Fibroblast of mammary gland (primary cell): ENCODE measurements around the gene ARSI.

Experiments
- DNase-seq: peaks from one replicate; pipeline ENCODE4 v3.0.0-alpha.2; 2010; ENCODE audit warnings: low read depth
- H3K4me3 ChIP-seq: 2 replicates; pipeline ENCODE4 v1.5.1; 2011; ENCODE audit warnings: low read depth, mild to moderate bottlenecking, low read length, moderate library complexity; ENCODE audit not compliant: control insufficient read depth
- TF ChIP-seq, protein P1 (sequence below): conservative IDR thresholded peaks from 2 replicates; pipeline ENCODE4 v1.5.1; 2011; ENCODE audit warnings: low read depth, low read length, inconsistent platforms; ENCODE audit not compliant: control insufficient read depth, insufficient read depth

ARSI gene

DNA sequence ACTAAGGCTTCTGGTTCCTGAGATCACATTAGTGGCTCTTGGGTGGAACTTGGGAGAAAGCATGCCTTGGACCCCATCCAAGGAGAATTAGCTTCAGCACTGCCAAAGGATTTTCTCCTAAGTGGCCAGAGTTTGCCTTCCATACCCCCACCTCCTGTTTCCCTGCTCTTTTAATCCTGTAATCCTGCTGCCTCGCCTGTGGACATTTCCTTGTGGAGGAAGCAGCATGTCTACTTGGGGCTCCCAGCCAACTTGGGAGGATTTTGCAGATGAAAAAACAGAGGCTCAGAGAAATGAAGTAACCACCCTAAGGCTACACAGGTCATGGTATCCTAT is 1.6 kb downstream of the ARSI start:
- no peak overlapping the region for H3K4me3 ChIP-seq
- TF ChIP-seq, protein P1, sequence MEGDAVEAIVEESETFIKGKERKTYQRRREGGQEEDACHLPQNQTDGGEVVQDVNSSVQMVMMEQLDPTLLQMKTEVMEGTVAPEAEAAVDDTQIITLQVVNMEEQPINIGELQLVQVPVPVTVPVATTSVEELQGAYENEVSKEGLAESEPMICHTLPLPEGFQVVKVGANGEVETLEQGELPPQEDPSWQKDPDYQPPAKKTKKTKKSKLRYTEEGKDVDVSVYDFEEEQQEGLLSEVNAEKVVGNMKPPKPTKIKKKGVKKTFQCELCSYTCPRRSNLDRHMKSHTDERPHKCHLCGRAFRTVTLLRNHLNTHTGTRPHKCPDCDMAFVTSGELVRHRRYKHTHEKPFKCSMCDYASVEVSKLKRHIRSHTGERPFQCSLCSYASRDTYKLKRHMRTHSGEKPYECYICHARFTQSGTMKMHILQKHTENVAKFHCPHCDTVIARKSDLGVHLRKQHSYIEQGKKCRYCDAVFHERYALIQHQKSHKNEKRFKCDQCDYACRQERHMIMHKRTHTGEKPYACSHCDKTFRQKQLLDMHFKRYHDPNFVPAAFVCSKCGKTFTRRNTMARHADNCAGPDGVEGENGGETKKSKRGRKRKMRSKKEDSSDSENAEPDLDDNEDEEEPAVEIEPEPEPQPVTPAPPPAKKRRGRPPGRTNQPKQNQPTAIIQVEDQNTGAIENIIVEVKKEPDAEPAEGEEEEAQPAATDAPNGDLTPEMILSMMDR = no peak
- DNase-seq = peak; percentile 42

DNA sequence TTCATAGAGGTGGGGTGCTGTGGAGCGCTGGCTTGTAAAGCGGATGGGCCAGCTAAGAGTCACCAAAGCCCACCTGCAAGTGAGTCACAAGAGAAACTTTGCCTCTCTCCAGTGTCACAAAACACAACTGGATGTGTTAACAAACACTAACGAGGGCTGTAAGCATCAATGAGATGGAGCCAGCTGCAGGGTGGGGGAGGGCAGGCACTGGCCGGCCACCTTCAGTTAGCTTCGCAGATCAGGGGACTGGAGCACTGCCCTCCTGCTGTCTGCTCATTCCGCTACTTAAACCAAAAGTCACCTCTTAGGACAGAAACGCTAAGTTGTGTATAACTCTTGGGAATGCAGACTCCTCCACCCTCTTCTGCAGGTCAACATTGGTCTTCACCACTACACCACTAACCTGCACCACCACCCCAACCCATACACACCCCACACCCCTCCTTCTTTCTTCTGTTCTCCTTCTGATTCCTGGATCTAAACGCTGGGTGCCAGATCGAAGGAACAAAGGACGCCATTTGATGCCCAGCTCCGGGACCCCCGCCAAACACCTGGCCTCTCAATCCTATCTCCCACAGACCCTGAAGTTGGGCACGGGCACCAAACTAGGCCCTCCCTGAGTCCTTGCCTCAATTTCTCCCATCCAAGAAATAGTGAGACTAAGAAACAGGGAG is 2.1 kb downstream of the ARSI start:
- no peak for DNase-seq
- no peak overlapping the region for H3K4me3 ChIP-seq
- TF ChIP-seq, protein P1 = no peak

DNA sequence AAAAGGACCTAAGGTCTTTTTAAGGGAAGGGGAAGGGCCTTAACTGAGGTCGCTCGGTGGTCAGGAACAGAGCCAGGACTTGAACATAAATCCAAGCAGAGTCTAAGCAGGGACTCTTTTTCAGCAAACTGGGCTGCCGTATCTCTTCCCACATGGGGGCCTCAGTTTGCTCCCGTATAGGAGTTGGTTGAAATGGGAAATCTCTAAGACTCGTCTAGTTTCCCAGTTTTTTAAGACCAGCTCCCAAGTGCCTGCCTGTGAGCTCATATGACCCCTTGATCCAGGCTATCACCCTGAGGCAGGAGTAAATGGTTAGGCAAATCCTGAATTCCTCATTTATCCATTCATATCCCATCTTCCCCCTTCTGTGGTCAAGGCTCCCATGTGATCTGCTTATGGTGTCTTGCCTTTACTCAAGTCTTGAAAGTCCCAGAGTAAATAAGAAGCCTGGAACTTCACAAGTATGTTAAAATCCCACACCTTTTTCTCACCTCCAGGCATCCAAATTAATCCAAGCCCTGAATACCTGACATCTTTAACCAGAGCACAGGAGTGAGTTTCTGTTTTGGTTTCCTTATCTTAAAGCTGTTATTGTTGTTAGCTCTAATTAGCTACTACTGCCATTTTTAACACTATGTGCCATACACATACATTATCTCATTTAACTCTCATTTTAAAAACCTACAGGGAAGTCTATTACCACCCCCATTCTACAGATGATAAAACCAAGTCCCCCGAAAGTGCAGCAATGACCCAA is 3.0 kb downstream of the ARSI start:
- DNase-seq = peak; percentile 78
- TF ChIP-seq, protein P1 = no peak
- no peak overlapping the region for H3K4me3 ChIP-seq

DNA sequence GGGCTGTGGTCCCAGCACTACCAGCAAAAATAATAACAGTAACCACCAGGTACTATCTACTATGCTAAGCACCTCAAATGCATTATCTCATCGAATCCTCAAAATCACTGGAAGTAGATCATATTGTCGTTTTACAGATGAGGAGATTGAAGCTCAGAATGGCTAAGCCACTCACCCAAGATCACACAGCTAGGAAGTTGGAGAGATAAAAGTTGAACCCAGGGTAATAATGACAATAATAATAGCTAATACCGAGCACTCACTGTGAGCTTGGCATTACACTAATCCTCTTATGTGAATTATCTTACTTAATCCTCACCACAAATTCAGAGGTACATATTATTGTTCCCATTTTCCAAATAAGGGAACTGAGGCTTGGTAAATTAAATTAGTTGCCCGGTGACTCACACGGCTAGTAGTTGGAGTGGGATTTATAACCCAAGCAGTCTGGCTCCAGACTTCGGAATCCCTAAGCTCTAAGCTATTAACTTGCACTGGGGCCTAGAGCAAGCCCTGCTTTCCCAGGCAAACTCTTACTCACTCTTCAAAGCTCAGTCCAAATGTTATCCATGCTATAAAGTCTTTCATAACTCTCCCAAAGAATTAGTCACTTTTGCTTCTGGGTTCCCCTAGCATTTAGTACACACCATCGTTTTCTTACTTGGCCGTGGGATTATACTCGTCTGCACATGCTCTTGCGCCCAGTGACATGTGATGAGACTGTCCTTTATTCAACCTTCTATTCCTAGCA is 3.8 kb downstream of the ARSI start:
- H3K4me3 ChIP-seq = no peak overlapping the region
- TF ChIP-seq, protein P1 = no peak
- DNase-seq = peak; percentile 100

GRCh38 chr5:150297934-150298595 is 4.6 kb downstream of the ARSI start:
- no peak overlapping the region for H3K4me3 ChIP-seq

More at GRCh38 chr5:150297934-150298595, 4.6 kb downstream of the ARSI start:
- DNase-seq = no peak
- TF ChIP-seq, protein P1 = no peak
